ENCODE measurements around the gene NT5DC1. TPM values are rescaled to one million over a fixed set of nuclear protein-coding genes. Genes with fewer than 3 reads are reported as not detected.

Gene NT5DC1
- polyA plus RNA-seq, 1 experiment, result 23.2 TPM

DNA sequence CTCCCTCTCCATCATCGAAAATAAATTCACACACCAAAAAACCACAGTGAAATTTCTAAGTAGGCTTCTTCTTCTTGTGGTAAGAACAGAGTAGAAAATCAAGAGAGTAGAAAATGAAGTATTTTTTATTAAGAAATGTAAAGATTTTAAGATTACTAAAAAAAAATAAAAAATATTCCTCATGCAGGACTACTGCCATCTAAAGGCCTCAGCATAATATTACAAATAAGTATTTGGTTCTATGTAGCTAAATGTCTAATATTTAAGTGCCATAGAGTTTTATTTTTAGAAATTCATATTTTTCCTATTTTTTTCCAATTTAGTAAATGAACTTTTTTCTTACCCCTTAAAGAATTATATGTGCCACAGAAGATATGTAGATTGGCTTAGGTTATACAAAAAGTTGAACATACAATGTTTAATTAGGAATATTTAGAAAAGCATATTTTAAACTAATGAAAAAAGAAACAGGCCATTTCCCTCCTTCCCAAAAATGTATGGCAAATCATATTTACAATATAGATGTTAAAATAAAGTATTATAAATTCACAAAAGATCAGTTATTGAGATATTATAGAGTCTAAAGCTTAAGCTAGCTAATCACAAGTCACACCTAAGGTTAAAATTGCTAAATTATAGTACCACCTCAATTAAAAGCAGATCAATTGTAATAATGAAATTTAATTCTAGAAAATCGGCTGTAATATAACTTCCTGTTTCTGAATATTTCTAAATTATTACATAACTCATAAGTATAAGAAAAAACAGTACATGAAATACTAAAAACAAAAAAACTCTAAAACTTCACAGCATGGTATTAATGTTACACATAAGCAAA lies 3.5 kb upstream of the NT5DC1 start:
- H3K9me3 ChIP-seq (ENCODE audit: control insufficient read depth, insufficient read depth, low read length), result peaks cover 7% of the 10 kb centered on the region
- CTCF ChIA-PET, result interaction anchor here (0.6 to 5.0 kb wide), 12 partner anchors 9 to 201 kb away, joined by 3 to 160 read pairs (median 6); partner anchors contain the start of gene FRK
- DNase-seq (ENCODE audit: low read depth, low spot score), result no peak
- TF ChIP-seq, protein P1, sequence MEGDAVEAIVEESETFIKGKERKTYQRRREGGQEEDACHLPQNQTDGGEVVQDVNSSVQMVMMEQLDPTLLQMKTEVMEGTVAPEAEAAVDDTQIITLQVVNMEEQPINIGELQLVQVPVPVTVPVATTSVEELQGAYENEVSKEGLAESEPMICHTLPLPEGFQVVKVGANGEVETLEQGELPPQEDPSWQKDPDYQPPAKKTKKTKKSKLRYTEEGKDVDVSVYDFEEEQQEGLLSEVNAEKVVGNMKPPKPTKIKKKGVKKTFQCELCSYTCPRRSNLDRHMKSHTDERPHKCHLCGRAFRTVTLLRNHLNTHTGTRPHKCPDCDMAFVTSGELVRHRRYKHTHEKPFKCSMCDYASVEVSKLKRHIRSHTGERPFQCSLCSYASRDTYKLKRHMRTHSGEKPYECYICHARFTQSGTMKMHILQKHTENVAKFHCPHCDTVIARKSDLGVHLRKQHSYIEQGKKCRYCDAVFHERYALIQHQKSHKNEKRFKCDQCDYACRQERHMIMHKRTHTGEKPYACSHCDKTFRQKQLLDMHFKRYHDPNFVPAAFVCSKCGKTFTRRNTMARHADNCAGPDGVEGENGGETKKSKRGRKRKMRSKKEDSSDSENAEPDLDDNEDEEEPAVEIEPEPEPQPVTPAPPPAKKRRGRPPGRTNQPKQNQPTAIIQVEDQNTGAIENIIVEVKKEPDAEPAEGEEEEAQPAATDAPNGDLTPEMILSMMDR (IDR thresholded peaks at IDR 0.05; ENCODE audit: low read depth, low read length), result peak; percentile 66
- no peaks in the 10 kb centered on the region for H3K27me3 ChIP-seq (ENCODE audit: control insufficient read depth, insufficient read depth, low read length)
- no peak overlapping the region for H3K27ac ChIP-seq (ENCODE audit: low read depth, low read length)
- POLR2A ChIA-PET, result interaction anchor here (1.2 kb wide), 1 partner anchor 89 kb away, joined by 3 read pairs; no protein-coding TSS in a partner anchor
- H3K4me3 ChIP-seq (ENCODE audit: low read depth, low read length), result no peak overlapping the region

DNA sequence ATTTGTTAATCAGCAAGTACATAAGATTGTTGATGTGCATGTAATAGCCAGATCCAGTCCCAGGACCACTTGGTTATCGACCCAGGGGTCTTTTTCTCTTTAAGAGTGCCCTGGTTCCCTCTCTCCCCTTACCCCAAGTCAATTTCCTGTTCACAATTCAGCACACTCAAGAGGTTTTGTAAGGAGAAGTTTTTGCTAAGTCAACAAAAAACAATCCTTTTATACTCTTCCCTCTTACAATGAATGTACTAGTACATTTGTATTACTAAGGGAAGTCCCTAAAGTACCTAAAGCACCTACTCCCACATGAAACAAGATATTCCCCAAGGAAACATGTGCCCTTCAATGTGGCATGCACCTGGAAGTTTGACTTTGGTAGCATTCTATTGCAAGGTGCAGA lies 1.6 kb upstream of the NT5DC1 start:
- POLR2A ChIA-PET, result no interaction called here
- no peak for DNase-seq (ENCODE audit: low read depth, low spot score)
- TF ChIP-seq, protein P1 (IDR thresholded peaks at IDR 0.05; ENCODE audit: low read depth, low read length), result no peak
- H3K27ac ChIP-seq (ENCODE audit: low read depth, low read length), result no peak overlapping the region
- no peaks in the 10 kb centered on the region for H3K27me3 ChIP-seq (ENCODE audit: control insufficient read depth, insufficient read depth, low read length)
- H3K4me3 ChIP-seq (ENCODE audit: low read depth, low read length), result no peak overlapping the region
- CTCF ChIA-PET, result interaction anchor here (1.5 to 5.0 kb wide), 2 partner anchors 39 to 89 kb away, joined by 3 to 160 read pairs; partner anchors contain the start of gene FRK
- peaks cover 7% of the 10 kb centered on the region for H3K9me3 ChIP-seq (ENCODE audit: control insufficient read depth, insufficient read depth, low read length)

DNA sequence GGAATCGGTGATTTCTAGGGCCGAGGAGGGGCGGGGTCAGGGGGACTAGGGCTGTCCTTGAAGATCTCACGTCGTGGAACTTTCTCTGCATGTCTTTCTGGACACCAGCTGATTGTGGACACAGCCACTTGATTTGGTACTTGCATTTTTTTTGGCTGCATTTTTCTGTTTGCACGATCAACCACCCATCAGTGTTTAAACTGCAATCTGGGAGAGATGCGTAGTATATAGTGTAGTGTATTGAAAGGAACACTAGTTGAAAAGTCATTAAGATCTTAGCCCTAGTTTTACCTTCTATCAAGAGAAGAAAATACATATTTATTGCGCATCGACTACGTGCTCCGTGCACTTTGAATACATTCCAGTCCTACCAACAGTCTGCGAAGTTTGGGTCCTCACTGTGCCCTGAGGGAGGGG lies 657 bp downstream of the NT5DC1 start:
- peak overlapping the region; percentile 65 for H3K27ac ChIP-seq (ENCODE audit: low read depth, low read length)
- CTCF ChIA-PET, result interaction anchor here (0.7 to 3.6 kb wide), 8 partner anchors 8 to 205 kb away, joined by 4 to 34 read pairs (median 6); partner anchors contain the start of gene FRK
- H3K27me3 ChIP-seq (ENCODE audit: control insufficient read depth, insufficient read depth, low read length), result no peaks in the 10 kb centered on the region
- peak overlapping the region; percentile 89 for H3K4me3 ChIP-seq (ENCODE audit: low read depth, low read length)
- POLR2A ChIA-PET, result interaction anchor here (0.6 to 1.7 kb wide), 2 partner anchors 38 to 89 kb away, joined by 3 to 8 read pairs; no protein-coding TSS in a partner anchor
- no peak for DNase-seq (ENCODE audit: low read depth, low spot score)
- no peaks in the 10 kb centered on the region; the same call in 1 of the 2 replicates for H3K9me3 ChIP-seq (ENCODE audit: control insufficient read depth, insufficient read depth, low read length)
- TF ChIP-seq, protein P1 (IDR thresholded peaks at IDR 0.05; ENCODE audit: low read depth, low read length), result no peak

DNA sequence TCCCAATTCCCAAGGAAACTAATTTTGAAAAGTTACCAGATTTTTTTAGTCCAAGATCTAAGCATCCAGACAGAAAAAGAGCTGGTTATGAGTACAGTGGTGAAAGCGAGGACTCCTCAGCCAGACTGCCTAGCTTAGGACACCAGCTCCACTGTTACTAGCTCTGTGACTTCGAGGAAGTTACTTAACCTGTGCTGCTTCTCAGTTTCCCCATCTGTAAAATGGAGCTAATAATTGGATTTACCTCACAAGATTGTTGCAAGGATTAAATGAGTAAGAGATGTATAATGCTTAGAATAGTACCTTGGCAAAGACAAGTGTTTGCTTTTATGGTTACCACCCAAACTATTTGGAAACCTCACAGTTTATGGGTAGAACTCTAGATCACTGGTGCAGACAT lies 1.1 kb downstream of the NT5DC1 start:
- no peaks in the 10 kb centered on the region for H3K27me3 ChIP-seq (ENCODE audit: control insufficient read depth, insufficient read depth, low read length)
- H3K4me3 ChIP-seq (ENCODE audit: low read depth, low read length), result peak overlapping the region; percentile 89
- no peak overlapping the region for H3K27ac ChIP-seq (ENCODE audit: low read depth, low read length)
- TF ChIP-seq, protein P1 (IDR thresholded peaks at IDR 0.05; ENCODE audit: low read depth, low read length), result no peak
- POLR2A ChIA-PET, result interaction anchor here (1.7 kb wide), 1 partner anchor 89 kb away, joined by 8 read pairs; no protein-coding TSS in a partner anchor
- DNase-seq (ENCODE audit: low read depth, low spot score), result no peak
- H3K9me3 ChIP-seq (ENCODE audit: control insufficient read depth, insufficient read depth, low read length), result no peaks in the 10 kb centered on the region; the same call in 1 of the 2 replicates
- CTCF ChIA-PET, result interaction anchor here (0.7 to 3.6 kb wide), 6 partner anchors 8 to 90 kb away, joined by 4 to 34 read pairs (median 10); partner anchors contain the start of gene FRK
